Measurements from ENCODE around the gene CLMN. TPM values are rescaled to one million over a fixed set of nuclear protein-coding genes. Genes with fewer than 3 reads are reported as not detected.

Gene CLMN
- total and polyA plus RNA-seq, 2 experiments from 2014 or later = 3.2 to 5.7 TPM

GRCh38 chr14:95236221-95236620 is 83.5 kb downstream of the CLMN start:
- no peaks in the 10 kb centered on the region for H3K9me3 Mint-ChIP-seq

More at GRCh38 chr14:95236221-95236620, 83.5 kb downstream of the CLMN start:
- no peak for TF ChIP-seq POLR2AphosphoS5 (IDR thresholded peaks at IDR 0.05; ENCODE audit: low read depth)
- no peak for TF ChIP-seq CTCF (conservative IDR thresholded peaks at IDR 0.05; ENCODE audit: low read depth in 2 of 2)
- TF ChIP-seq EZH2phosphoT487 (IDR thresholded peaks at IDR 0.05; ENCODE audit: unreplicated experiment) = no peak
- TF ChIP-seq, protein P1, sequence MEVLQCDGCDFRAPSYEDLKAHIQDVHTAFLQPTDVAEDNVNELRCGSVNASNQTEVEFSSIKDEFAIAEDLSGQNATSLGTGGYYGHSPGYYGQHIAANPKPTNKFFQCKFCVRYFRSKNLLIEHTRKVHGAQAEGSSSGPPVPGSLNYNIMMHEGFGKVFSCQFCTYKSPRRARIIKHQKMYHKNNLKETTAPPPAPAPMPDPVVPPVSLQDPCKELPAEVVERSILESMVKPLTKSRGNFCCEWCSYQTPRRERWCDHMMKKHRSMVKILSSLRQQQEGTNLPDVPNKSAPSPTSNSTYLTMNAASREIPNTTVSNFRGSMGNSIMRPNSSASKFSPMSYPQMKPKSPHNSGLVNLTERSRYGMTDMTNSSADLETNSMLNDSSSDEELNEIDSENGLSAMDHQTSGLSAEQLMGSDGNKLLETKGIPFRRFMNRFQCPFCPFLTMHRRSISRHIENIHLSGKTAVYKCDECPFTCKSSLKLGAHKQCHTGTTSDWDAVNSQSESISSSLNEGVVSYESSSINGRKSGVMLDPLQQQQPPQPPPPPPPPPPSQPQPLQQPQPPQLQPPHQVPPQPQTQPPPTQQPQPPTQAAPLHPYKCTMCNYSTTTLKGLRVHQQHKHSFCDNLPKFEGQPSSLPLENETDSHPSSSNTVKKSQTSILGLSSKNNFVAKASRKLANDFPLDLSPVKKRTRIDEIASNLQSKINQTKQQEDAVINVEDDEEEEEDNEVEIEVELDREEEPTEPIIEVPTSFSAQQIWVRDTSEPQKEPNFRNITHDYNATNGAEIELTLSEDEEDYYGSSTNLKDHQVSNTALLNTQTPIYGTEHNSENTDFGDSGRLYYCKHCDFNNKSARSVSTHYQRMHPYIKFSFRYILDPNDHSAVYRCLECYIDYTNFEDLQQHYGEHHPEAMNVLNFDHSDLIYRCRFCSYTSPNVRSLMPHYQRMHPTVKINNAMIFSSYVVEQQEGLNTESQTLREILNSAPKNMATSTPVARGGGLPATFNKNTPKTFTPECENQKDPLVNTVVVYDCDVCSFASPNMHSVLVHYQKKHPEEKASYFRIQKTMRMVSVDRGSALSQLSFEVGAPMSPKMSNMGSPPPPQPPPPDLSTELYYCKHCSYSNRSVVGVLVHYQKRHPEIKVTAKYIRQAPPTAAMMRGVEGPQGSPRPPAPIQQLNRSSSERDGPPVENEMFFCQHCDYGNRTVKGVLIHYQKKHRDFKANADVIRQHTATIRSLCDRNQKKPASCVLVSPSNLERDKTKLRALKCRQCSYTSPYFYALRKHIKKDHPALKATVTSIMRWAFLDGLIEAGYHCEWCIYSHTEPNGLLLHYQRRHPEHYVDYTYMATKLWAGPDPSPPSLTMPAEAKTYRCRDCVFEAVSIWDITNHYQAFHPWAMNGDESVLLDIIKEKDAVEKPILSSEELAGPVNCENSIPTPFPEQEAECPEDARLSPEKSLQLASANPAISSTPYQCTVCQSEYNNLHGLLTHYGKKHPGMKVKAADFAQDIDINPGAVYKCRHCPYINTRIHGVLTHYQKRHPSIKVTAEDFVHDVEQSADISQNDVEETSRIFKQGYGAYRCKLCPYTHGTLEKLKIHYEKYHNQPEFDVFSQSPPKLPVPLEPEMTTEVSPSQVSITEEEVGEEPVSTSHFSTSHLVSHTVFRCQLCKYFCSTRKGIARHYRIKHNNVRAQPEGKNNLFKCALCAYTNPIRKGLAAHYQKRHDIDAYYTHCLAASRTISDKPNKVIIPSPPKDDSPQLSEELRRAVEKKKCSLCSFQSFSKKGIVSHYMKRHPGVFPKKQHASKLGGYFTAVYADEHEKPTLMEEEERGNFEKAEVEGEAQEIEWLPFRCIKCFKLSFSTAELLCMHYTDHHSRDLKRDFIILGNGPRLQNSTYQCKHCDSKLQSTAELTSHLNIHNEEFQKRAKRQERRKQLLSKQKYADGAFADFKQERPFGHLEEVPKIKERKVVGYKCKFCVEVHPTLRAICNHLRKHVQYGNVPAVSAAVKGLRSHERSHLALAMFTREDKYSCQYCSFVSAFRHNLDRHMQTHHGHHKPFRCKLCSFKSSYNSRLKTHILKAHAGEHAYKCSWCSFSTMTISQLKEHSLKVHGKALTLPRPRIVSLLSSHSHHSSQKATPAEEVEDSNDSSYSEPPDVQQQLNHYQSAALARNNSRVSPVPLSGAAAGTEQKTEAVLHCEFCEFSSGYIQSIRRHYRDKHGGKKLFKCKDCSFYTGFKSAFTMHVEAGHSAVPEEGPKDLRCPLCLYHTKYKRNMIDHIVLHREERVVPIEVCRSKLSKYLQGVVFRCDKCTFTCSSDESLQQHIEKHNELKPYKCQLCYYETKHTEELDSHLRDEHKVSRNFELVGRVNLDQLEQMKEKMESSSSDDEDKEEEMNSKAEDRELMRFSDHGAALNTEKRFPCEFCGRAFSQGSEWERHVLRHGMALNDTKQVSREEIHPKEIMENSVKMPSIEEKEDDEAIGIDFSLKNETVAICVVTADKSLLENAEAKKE (CRISPR knock-in tag; IDR thresholded peaks at IDR 0.05) = no peak
- TF ChIP-seq ZNF331 (CRISPR knock-in tag; IDR thresholded peaks at IDR 0.05; ENCODE audit: low read depth) = no peak
- no peak for TF ChIP-seq EZH2 (IDR thresholded peaks at IDR 0.05; ENCODE audit: low read depth, unreplicated experiment)
- no peak for TF ChIP-seq JUNB (IDR thresholded peaks at IDR 0.05; ENCODE audit: unreplicated experiment)
- no peak for TF ChIP-seq NANOG (IDR thresholded peaks at IDR 0.05; ENCODE audit: borderline replicate concordance)
- no peak for TF ChIP-seq ZNF114 (CRISPR knock-in tag; IDR thresholded peaks at IDR 0.05)
- TF ChIP-seq, protein P2, sequence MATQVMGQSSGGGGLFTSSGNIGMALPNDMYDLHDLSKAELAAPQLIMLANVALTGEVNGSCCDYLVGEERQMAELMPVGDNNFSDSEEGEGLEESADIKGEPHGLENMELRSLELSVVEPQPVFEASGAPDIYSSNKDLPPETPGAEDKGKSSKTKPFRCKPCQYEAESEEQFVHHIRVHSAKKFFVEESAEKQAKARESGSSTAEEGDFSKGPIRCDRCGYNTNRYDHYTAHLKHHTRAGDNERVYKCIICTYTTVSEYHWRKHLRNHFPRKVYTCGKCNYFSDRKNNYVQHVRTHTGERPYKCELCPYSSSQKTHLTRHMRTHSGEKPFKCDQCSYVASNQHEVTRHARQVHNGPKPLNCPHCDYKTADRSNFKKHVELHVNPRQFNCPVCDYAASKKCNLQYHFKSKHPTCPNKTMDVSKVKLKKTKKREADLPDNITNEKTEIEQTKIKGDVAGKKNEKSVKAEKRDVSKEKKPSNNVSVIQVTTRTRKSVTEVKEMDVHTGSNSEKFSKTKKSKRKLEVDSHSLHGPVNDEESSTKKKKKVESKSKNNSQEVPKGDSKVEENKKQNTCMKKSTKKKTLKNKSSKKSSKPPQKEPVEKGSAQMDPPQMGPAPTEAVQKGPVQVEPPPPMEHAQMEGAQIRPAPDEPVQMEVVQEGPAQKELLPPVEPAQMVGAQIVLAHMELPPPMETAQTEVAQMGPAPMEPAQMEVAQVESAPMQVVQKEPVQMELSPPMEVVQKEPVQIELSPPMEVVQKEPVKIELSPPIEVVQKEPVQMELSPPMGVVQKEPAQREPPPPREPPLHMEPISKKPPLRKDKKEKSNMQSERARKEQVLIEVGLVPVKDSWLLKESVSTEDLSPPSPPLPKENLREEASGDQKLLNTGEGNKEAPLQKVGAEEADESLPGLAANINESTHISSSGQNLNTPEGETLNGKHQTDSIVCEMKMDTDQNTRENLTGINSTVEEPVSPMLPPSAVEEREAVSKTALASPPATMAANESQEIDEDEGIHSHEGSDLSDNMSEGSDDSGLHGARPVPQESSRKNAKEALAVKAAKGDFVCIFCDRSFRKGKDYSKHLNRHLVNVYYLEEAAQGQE (IDR thresholded peaks at IDR 0.05; ENCODE audit: unreplicated experiment) = no peak
- H3K4me3 Mint-ChIP-seq = no peak overlapping the region
- DNase-seq (ENCODE audit: low spot score) = no peak
- H3K4me1 Mint-ChIP-seq = peaks cover 12% of the 10 kb centered on the region
- no peaks in the 10 kb centered on the region for H3K9me2 ChIP-seq (ENCODE audit: insufficient read depth)
- peaks cover 3% of the 10 kb centered on the region for H3K27me3 Mint-ChIP-seq (ENCODE audit: insufficient read depth, low read depth, poor library complexity)
- H3K27ac ChIP-seq (ENCODE audit: low read depth) = no peak overlapping the region
- H2AFZ ChIP-seq = no peak overlapping the region
- no peaks in the 10 kb centered on the region for H3K27me3 ChIP-seq (ENCODE audit: insufficient read depth)
- no peak for ATAC-seq
- no peak overlapping the region for H3K27ac Mint-ChIP-seq
- H3K79me2 ChIP-seq (replicated peaks; ENCODE audit: insufficient read depth) = no peaks in the 10 kb centered on the region
- no peak overlapping the region for H3K4me3 ChIP-seq
- no peak overlapping the region for H3K4me2 ChIP-seq
- no peaks in the 10 kb centered on the region; the same call in 1 of the 2 replicates for H3K4me1 ChIP-seq (ENCODE audit: insufficient read depth)
- H4K20me1 ChIP-seq (replicated peaks; ENCODE audit: insufficient read depth) = no peaks in the 10 kb centered on the region
- H3K36me3 Mint-ChIP-seq (ENCODE audit: low read depth) = no peaks in the 10 kb centered on the region
- H3K36me3 ChIP-seq (ENCODE audit: insufficient read depth) = no peaks in the 10 kb centered on the region
- no peaks in the 10 kb centered on the region for H3F3A ChIP-seq (replicated peaks; ENCODE audit: low read depth)
